Inferior parietal cortex (tissue), 1 donor: Measurements from ENCODE around the gene SLC24A4.
"Not testable (repeated sequence)": the region's sequence is repeated elsewhere in the genome, so short reads cannot be mapped to it uniquely, and the experiment has no call there.

Experiments used
- DNase-seq: peaks from one replicate; pipeline ENCODE4 v3.0.0-alpha.2; 2016; ENCODE audit errors: extremely low spot score

Gene SLC24A4

DNA sequence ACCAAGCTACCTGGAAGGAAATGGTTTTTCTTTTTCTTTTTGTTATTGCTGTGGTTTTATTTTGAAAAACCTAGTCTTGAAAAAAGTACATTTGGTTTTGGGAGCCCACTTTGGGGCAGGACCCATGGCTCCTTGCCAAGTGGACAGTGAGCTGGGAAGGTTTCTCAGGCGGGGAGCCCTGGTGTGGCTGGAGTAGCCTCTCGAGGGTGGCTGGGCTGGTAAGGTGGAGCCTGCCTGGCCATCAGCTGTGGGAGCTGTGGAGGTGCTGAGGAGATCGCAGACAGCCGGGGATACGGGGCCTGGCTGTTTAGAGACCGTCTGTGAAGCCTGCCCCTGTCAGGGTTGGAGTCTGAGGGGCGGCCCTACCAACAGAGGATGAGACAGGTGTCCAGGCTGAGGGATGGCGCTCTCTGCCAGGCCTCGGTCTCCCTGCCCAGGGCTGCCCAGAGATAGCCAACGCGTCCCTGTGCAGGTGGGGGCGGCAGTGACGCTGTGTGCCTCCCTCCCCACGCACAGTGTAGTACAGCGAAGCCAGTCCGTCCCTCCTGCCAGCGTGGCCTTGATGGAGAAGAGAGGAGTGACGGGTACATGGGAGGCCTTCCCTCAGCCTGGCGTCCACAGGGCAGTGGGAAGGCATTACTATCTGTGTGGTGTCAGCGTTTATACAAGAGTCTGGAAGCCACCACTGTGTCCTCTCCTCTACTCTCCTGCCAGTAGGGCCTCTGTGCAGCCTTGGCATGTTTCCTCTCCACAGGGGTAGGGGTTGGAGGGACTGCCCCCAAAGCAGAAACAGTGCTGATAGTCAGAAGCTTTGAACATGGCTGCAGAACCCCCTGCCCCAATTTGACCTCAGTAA is 196.5 kb downstream of the SLC24A4 start:
- DNase-seq = no peak

DNA sequence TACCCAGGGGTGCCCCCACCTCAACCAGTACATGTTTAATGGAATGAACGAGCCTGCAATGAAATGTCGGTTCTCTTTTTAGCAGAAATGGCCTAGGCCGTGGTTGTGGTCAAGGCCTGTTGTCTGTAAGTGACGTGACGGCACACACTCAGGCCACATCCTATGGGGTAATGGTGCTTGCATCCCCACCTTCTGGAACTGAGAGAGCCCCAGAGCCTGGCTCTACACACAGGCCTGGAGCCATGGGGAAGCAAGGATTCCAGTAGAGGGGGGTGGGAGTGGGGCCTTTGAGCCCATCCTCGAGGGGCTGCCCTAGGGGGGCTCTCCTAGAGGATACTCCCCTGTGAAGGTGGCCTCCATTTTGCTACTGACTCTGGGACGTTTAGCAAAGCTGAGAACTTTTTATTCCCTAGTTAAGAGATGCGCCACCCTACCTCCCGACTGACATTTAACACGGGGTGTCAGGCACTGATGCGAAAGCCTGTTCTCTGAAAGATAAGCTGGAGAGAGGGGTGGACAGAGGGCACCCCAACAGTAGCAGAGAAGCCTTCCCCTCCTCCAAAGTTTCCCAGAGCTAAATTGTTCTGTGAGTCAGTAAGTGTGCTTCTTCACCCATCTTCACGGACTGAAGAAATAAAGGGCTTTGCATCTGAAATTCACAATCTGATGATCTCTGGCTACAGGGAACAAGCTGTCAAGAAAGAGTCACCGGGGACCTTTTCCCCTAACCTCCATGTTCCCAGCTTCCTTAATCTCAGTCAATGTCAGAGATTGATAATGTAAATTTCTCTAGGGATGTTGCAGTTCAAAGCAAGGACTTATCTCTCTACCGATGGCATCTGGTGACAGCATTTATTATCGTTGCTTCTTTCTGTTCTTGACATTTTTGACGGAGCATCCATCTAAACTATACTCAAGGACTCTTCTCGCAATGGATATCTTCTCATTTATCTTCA is 197.4 kb downstream of the SLC24A4 start:
- no peak for DNase-seq

DNA sequence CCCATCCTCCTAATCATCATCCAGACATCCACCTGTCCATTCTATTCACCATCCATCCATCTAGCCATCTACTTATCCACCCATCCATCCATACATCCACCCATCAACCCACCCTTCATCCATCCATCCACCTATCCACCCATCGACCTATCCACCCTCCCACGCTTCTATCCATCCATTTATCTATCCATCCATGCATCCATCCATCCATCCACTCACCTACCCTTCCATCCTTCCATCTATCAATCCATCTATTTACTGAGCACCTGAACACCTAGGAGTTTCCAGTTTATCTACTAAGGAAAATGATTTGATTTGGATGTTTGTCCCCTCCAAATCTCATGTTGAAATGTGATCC is 198.1 kb downstream of the SLC24A4 start:
- DNase-seq = no peak

DNA sequence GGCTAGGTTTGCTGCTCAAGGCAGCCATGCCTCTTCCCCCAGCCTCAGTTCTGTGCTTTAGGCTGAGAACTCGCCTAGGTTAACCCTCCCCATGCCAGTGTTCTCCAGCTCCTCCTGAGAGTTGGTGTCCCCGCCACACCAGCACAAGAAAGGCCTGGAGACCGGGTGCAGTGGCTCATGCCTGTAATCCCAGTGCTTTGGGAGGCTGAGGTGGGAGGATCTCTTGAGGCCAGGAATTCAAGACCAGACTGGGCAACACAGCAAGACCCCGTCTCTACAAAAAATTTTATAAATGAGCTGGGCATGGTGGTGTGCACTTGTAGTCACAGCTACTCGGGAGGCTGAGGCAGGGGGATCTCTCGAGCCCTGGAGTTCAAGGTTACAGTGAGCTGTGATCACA is 200.8 kb downstream of the SLC24A4 start:
- DNase-seq = no peak

DNA sequence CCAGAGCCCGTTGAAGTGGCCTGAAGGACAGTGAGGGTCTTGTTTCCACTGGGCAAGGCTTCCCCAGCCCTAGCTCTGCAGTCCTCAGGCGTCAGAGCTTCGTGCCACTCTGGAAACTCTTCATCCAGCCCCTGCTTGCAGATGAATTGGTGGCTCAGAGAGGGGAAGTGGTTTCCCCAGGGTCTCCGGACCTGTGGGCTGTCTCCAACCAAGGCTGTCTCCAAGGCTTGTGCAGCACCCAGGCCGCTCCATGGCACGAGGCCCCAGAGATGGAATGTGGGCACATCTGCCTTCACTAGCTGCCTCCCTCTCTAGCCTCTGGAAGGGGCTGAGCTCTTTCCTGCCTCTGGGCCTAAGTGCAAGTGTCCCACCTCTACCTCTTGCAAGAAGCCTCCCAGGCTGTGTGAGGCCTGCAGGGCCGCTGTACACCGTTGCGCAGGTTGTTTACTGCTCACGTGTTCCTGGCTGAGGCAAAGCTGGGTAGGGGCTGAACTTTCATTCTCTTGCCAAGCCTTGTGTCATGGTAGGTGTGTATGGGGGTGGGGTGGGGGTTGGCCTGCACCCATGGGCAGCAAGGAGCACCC is 201.7 kb downstream of the SLC24A4 start:
- no peak for DNase-seq

DNA sequence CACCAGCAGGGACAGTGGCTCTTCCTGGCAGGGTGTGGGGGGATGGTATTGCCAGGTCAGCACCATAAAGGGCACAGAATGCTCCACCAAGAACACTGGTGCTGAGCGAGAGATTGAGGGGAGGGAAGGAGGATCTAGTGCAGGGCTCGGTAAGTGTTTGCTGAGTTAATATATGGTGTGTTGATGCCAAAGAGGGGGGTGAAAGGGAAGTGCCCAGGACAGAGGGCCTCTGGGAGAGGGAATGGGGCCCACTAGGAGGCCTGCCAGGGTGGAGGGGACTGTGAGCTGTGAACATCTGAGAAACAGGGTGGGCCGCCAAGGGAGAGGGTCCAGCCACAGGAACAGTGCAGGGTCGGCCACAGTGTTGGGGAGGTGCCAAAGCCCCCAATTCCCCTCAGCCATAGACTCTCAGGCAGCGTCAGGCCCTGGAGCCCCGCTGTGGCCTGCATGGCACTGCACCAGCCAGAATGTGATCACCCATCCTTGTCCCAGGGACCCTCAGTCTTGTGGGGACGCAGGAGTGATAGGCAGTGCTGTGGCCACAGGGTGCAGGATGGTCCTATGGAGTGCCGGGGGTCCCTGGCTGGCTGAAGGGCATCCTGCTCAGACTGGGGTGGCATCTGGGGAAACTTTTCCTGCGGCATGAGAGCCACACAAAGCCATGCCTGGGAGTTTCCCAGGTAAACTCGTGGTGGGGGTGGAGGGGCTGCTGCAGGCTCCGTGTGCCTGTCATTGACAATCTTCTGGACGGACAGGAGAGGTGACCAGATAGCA is 202.5 kb downstream of the SLC24A4 start:
- no peak for DNase-seq

DNA sequence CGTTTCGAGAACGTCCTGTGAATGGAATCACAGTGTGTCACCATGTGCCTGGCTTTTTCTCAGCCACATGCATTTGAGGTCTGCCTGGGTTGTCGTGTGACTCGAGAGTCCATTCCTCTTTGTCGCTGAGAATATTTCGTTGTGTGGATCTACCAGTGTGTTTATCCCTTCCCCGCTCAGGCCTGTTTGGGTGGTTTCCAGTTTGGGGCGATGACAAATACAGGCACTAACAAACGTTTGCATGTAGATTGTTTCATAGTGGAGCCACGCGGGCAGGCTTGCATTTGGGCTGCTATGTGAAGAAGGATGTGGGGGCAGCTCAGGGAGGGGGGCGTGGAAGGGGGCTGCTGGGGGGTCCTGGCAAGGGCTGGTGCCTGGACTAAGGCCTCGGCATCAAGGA is 204.8 kb downstream of the SLC24A4 start:
- no peak for DNase-seq

DNA sequence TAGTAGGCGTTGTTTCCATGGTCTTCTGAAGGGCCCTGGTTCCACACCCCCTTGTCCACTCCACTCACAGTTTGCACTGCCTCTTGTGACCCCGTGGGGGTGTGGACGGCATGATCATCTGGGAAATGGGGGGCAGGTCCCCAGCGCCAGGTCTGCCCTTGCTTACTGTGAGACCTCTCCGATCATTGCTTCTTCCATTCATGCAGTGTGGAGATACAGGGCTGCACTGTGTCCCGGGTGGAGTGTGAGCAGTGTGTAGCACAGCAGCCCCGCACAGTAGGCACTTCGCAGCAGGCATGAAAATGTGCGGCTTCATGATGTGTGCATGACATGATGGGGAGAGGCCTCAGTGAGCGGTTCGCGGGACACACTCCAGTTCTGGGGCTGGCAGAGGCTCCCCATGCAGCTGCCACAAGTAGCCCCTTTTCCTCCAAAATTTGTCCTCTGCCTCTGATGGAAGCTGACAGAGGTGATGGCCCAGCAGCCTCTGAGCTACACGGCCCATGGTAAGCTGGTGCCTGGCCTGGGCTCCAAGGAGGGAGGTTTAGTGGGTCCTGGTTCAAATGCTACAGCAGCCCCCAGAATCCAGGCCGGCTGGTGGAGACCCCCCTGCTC is 205.6 kb downstream of the SLC24A4 start:
- no peak for DNase-seq

DNA sequence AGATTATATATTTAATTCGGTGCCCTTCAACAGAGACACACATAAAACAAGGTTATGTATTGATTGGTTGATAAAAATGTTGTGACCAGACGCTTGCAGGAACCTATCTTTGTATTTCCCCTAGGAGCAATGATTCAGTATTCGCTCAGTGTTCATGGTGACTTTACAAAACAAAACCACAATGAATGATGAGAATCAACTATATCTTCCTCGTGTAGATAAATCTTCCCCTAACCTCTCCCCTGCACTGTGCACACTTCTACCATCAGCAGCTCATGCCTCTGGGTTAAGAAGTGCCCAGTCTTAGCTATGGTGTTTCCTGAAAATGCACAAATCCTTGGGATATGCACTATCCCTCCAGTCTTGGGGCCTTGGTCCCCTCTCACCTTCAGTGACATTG is 206.9 kb downstream of the SLC24A4 start:
- no peak for DNase-seq

DNA sequence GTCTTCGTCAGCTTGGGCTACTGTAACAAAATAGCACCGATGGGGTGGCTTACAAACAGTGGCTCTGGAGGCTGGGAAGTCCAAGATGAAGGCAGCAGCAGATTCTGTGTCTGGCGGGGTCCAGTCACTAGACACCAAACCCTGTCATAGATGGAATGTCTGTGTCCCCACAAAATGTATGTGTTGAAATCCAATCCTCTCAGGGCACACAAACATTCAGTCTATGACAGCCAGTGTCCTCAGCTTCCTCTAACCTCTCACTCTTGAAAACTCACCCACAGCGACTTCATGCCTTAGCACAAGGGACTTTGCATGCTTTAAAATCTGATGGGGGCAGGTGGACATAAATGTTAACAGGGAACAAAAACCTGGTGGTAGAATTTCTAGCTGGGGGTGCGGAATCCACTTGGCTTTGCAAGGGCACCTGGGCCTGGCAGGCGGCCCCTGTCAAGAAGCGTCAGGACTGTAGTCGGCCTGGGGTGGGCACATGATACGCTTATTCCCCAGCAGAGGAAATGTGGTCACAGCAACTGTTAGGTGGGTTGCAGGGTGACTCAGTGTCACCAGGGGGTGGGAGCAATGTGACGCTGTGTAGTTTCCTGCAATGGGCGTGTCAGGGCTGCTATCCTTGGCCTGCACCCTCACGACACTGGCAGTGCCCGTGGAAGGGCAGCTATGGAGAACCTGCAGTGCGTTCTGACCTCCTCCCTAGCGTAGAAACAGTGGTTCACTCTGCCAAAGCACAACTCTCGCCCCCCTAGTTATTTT is 208.3 kb downstream of the SLC24A4 start:
- no peak for DNase-seq

DNA sequence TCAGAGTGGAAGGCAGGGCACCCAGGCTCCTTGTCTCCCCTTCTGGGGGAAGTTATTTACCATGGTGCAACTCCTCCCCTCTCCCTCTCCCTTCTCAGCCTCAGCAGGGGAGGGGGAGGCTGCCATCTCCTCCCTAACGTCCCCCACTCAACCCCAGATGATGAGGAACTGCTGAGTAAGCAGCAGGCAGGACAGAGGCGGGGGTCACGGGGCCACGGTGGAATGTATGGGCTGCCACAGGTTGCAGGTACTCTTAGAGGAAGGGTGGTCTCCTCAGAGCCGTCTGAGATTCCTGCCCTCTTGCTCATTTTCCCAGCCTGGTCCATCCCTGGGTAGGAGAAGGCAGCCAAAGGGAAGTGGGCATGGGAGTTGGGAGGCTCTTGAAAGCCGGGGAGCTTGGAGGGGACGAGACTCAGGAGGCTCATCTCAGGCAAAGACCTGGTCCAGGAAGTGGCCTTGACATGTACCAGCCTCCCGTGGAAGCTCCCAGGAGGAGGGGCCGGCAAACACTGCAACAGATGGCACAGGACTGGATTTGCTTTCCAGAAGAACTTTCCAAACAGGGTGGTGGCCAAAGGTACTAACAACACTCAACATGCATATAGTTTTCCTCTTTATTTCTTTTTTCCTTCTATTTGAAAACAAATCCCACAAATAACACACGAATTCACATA is 209.7 kb downstream of the SLC24A4 start:
- DNase-seq = no peak

DNA sequence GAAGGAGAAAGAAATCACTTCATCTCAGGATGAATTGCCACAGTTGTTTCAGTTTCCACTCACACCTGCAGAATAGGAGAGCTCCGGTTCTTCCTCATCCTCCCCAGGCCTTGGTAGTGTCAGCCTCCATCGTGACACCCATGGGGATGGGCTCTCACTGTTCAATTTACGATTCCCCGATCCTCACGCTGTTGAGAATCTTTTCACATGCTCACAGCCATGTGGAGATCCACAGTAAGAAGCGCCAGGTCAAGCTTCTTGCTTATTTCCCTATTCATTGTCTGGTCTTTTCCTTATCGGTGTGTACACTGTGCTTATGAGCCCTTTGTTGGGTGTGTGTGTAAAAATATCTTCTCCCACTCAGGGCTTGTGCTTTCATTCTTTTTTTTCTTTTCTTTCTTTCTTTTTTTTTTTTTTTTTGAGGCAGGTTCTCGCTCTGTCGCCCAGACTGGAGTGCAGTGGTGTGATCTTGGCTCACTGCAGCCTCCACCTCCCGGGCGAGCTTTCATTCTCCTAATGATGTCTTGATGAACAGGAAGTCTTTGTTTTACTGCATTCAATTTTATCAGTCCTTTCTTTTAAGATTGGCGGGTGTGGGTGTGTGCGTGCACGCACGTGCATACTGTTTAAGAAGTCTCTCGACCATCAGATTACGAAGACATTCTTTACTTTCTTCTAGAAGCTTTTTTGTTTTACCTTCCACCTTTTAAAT is 212.1 kb downstream of the SLC24A4 start:
- no peak for DNase-seq

DNA sequence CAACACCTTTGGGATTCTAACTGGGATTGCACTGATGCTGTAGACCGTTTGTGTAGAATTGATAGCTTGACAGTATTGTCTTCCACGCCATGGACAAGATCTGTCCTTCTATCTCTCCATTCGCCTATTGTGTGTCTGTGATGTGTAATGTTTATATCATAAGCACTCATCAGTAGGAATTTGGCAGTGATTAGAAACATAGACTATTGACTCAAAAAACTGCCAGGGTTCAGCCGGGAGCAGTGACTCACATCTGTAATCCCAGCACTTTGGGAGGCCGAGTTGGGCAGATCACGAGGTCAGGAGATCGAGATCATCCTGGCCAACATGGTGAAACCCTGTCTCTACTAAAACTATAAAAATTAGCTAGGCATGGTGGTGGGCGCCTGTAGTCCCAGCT is 213.3 kb downstream of the SLC24A4 start:
- not testable (repeated sequence) for DNase-seq

DNA sequence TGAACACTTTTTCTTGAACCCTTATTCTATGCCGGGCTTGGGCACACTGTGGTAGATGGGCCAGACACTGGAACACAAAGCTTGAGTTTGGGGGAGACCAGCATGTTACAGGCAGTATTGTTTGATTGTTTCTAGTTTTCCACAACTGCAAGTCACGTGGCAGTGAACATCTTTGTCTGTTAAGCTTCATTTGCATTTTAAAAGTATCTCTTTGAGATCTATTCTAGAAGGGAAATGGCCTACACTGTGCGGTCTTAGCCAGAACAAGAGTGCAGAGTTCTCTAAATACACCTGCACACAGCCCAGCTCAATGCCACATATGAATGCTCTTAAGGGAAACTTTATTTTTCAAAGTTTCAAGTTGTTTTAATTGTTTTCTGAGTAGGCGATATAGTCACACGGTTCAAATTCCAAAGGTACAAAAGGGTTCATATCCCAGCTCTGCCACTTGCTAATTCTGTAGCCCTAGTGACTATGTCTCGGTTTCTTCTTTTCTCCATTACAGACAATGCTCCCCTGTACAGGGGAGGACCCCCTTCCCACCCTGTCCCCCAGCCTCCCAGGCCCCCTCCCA is 215.5 kb downstream of the SLC24A4 start:
- no peak for DNase-seq

DNA sequence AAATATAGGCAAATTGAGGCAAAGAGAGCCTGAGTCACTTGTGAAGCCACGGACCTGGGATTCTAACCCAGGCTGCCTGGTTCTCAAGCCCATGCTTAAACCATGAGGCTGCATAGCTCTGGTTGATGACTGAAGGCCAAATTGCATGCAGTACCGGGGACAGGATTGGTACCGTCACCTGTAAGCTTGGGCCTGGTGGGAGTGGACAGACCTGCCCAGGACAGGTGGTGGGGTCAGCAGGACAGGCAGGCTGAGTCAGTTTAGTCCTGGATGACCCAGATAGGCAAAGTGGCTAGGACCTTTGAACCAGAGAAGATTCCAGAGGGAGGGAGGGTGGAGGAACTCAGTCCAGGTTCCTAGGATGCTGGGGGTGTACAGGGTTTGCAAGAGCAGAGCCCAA is 216.5 kb downstream of the SLC24A4 start:
- DNase-seq = no peak

DNA sequence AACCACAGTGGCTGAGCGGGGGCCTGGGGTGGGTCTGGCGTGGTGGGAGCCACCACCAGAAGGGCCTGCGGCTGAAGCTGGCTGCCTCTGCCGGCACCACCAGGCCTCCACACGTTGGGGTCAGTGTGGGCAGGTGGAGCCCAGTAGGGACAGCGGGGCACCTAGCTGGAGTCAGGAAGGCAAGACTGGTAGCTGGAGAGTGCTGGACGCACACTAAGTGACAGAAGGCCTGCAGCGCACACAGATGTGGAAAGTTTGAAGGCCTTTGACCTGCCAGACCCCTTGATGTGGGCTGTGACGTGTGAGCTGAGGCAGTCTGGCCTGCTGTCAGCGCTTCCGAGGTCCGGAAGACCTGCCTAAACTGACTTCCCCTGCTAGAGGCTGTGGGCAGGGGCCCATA is 216.9 kb downstream of the SLC24A4 start:
- DNase-seq = no peak

DNA sequence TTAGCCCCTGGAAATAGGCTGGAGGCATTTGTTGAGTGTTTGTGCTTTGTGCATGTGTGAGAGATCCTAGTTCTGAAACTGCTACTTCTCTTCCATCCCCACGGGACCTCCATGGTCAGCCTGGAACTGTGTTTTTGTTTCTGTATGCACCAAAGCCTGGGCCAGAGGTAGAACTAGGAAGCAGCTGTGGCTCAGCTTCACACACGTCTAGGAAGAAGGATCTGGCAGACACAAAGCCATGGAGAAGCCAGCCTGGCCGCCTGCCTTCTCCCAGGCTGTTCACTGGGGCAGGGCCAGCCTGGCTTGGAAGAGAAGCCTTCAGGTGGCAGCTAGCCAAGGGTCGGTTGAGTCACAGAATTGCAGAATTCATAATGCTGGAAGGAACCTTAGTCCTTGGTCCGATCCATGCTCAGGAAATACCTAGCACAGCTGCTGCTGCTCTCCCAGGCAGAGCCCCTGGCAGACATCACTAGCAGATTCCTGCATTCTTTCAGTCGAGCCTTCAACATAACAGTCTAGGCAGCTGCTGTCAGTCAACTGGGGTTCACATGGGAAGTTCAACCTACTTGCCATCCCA is 217.6 kb downstream of the SLC24A4 start:
- DNase-seq = no peak

DNA sequence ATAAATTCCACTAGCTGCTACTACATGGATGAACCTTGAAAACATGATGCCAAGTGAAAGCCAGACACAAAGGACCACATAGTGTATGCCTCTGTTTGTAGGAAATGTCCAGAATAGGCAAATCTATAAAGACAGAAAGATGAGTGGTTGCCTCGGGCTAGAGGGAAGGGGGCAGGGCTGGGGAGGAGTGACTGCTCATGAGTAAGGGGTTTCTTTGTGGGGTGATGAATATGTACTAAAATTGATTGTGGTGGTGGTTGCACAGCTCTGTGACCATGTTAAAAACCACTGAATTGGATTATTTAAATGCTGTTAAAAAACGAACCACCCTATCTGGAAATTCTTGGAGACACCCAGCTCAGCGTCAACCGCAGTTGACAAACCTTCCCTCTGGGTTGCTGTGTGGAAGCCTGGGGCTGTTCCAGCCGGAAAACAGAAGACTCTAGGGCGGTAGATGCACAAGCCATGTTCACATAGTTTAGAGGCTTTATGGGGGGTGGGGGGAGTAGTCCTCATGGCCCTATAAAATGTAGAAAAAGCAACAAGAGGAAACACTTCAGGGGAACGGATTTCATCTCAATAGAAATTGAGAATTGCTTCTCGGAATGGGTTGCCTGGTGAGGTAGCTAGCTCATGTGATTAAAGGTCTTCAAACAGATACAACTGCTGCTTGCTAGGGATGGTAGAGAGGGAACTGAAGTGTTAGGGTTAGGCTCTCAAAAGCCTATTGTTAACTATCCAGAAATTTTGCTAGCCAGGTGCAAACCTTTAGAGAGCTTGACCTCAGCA is 220.0 kb downstream of the SLC24A4 start:
- DNase-seq = no peak
